ENCODE measurements around the gene ATG5. TPM values are rescaled to one million over a fixed set of nuclear protein-coding genes. Genes with fewer than 3 reads are reported as not detected.

The ATG5 gene
- total RNA-seq, 1 experiment from 2014 or later = 35.1 TPM

- Mint-ChIP-seq H3K27ac (ENCODE audit: unreplicated experiment) (no peak overlapping the region), H3K4me1 (ENCODE audit: low read depth, unreplicated experiment) (no peaks in the 10 kb centered on the region), H3K9me3 (ENCODE audit: low read depth, unreplicated experiment) (no peaks in the 10 kb centered on the region), H3K36me3 (ENCODE audit: insufficient read depth, unreplicated experiment) (no peaks in the 10 kb centered on the region), H3K4me3 (ENCODE audit: low read depth, unreplicated experiment) (no peak overlapping the region), H3K27me3 (ENCODE audit: unreplicated experiment) (peaks cover 10% of the 10 kb centered on the region)
- TF ChIP-seq CTCF (IDR thresholded peaks at IDR 0.05; ENCODE audit: unreplicated experiment) = no peak
- CTCF ChIA-PET = no interaction called here
- no peak for DNase-seq
- BruUV-seq (replicated peaks) = no TSS peak
- intact Hi-C loops (cut with micrococcal nuclease; ENCODE audit: unreplicated experiment) = no loop called here
Measured at GRCh38 chr6:106138151-106138550, 187.4 kb downstream of the ATG5 start.

GRCh38 chr6:106136845-106137244 lies 188.7 kb downstream of the ATG5 start:
- DNase-seq = no peak
- CTCF ChIA-PET = no interaction called here
- no peaks in the 10 kb centered on the region for H3K9me3 Mint-ChIP-seq (ENCODE audit: low read depth, unreplicated experiment)
- TF ChIP-seq CTCF (IDR thresholded peaks at IDR 0.05; ENCODE audit: unreplicated experiment) = no peak
- H3K36me3 Mint-ChIP-seq (ENCODE audit: insufficient read depth, unreplicated experiment) = no peaks in the 10 kb centered on the region
- BruUV-seq (replicated peaks) = no TSS peak
- intact Hi-C loops (cut with micrococcal nuclease; ENCODE audit: unreplicated experiment) = no loop called here
- peaks cover 4% of the 10 kb centered on the region for H3K27me3 Mint-ChIP-seq (ENCODE audit: unreplicated experiment)
- H3K4me3 Mint-ChIP-seq (ENCODE audit: low read depth, unreplicated experiment) = no peak overlapping the region
- H3K27ac Mint-ChIP-seq (ENCODE audit: unreplicated experiment) = no peak overlapping the region
- no peaks in the 10 kb centered on the region for H3K4me1 Mint-ChIP-seq (ENCODE audit: low read depth, unreplicated experiment)

- Mint-ChIP-seq H3K36me3 (ENCODE audit: insufficient read depth, unreplicated experiment) (no peaks in the 10 kb centered on the region), H3K4me3 (ENCODE audit: low read depth, unreplicated experiment) (no peak overlapping the region), H3K9me3 (ENCODE audit: low read depth, unreplicated experiment) (no peaks in the 10 kb centered on the region), H3K4me1 (ENCODE audit: low read depth, unreplicated experiment) (no peaks in the 10 kb centered on the region), H3K27me3 (ENCODE audit: unreplicated experiment) (no peaks in the 10 kb centered on the region), H3K27ac (ENCODE audit: unreplicated experiment) (no peak overlapping the region)
- intact Hi-C loops (cut with micrococcal nuclease; ENCODE audit: unreplicated experiment) = no loop called here
- TF ChIP-seq CTCF (IDR thresholded peaks at IDR 0.05; ENCODE audit: unreplicated experiment) = no peak
- CTCF ChIA-PET = no interaction called here
- DNase-seq = no peak
- no TSS peak for BruUV-seq (replicated peaks)
Measured at GRCh38 chr6:106135911-106136571, 189.5 kb downstream of the ATG5 start.

- no TSS peak for BruUV-seq (replicated peaks)
- intact Hi-C loops (cut with micrococcal nuclease; ENCODE audit: unreplicated experiment) = no loop called here
- Mint-ChIP-seq H3K27ac (ENCODE audit: unreplicated experiment) (no peak overlapping the region), H3K4me3 (ENCODE audit: low read depth, unreplicated experiment) (no peak overlapping the region), H3K27me3 (ENCODE audit: unreplicated experiment) (no peaks in the 10 kb centered on the region), H3K36me3 (ENCODE audit: insufficient read depth, unreplicated experiment) (no peaks in the 10 kb centered on the region), H3K4me1 (ENCODE audit: low read depth, unreplicated experiment) (peaks cover 4% of the 10 kb centered on the region), H3K9me3 (ENCODE audit: low read depth, unreplicated experiment) (no peaks in the 10 kb centered on the region)
- CTCF ChIA-PET = no interaction called here
- no peak for TF ChIP-seq CTCF (IDR thresholded peaks at IDR 0.05; ENCODE audit: unreplicated experiment)
- peak; percentile 10 for DNase-seq
Measured at GRCh38 chr6:106134906-106135634, 190.5 kb downstream of the ATG5 start.

Other genes with a start within 250 kb of the ATG5 start
- 0.40 and 1.1 TPM in 2 replicates for gene PRDM1, start 239.4 kb downstream of the ATG5 start, total RNA-seq (2022)
- gene CRYBG1, start 35.0 kb upstream of the ATG5 start, total RNA-seq (2022) = 40.7 and 45.4 TPM in 2 replicates

Measured in Calu3 (cell line).